HepG2 (cell line): ENCODE data around the gene MCRS1. TPM values are rescaled to one million over a fixed set of nuclear protein-coding genes. Genes with fewer than 3 reads are reported as not detected.

Experiments
- ATAC-seq: fragments of 200-7000 bp; cut with Tn5 transposase; 3 replicates; pipeline ENCODE4 v1.9.1; 2020; ENCODE audit warnings: mild to moderate bottlenecking, moderate library complexity
- BruUV-seq: library from RNA; stranded (reverse); fragments of 400-500 nt; replicated peaks from 2 replicates; lab custom pipeline; 2021; lab: Mats Ljungman, UMichigan
- CTCF ChIA-PET: fragments of 300-600 bp; formaldehyde crosslinking; extraction: SDS; loops from one replicate; lab custom pipeline; 2021; ENCODE audit warnings: low total read pairs, inconsistent platforms, low intra/inter-chr PET ratio; lab: Yijun Ruan, JAX
- POLR2A ChIA-PET: fragments of 350-600 bp; sonication (Branson Sonifier 250); formaldehyde crosslinking; loops from one replicate; lab custom pipeline; 2020; ENCODE audit warnings: antibody characterized with exemption, inconsistent platforms; lab: Yijun Ruan, JAX
- DNase-seq: peaks from one replicate; pipeline ENCODE4 v3.0.0-alpha.2; 2015; ENCODE audit warnings: low spot score
- FAIRE-seq: peaks from 3 replicates; lab custom pipeline; 2011; peaks lifted over from hg19 to GRCh38; lab: Jason Lieb, UNC
- H2AFZ ChIP-seq: one replicate; pipeline ENCODE4 v1.6.1; 2011; ENCODE audit warnings: low read length, inconsistent platforms
- H3K27ac ChIP-seq: fragments of 300-600 bp; 3 replicates; pipeline ENCODE4 v1.8.0; 2011; ENCODE audit warnings: mixed run types, mild to moderate bottlenecking, mixed read lengths, low read length, inconsistent platforms; ENCODE audit not compliant: insufficient read depth; ENCODE audit errors: extremely low read length
- H3K27me3 ChIP-seq, 2 experiments: fragments of 200-600 bp in 1 of 2; 2 replicates in 1 of 2; 3 replicates in 1 of 2; pipeline versions ENCODE4 v1.6.0 to v1.8.0; 2011; ENCODE audit warnings: low read length in 2 of 2, mild to moderate bottlenecking in 2 of 2, moderate library complexity in 2 of 2, inconsistent platforms in 1 of 2; ENCODE audit not compliant: insufficient read depth in 2 of 2, control insufficient read depth in 1 of 2
- H3K36me3 ChIP-seq, 2 experiments: fragments of 200-600 bp in 1 of 2; replicated peaks in 1 of 2; 2 replicates in 1 of 2; 3 replicates in 1 of 2; pipeline versions ENCODE4 v1.5.1 to v1.8.0; 2011; ENCODE audit warnings: low read length in 2 of 2, inconsistent platforms in 1 of 2; ENCODE audit not compliant: insufficient read depth in 2 of 2, control insufficient read depth in 1 of 2
- H3K4me1 ChIP-seq: 2 replicates; pipeline ENCODE4 v1.5.1; 2012; ENCODE audit warnings: low read length, inconsistent platforms; ENCODE audit not compliant: insufficient read depth
- H3K4me2 ChIP-seq: 2 replicates; pipeline ENCODE4 v1.6.0; 2011; ENCODE audit warnings: low read depth, low read length, inconsistent platforms
- H3K4me3 ChIP-seq, 3 experiments: fragments of 200-600 bp in 1 of 3; sonication (generic), shearing (Covaris generic) in 1 of 3; replicated peaks in 1 of 3; 2 replicates each; pipeline ENCODE4 v1.5.1; 2011 to 2016; ENCODE audit warnings: low read length in 3 of 3, inconsistent platforms in 2 of 3, low read depth in 2 of 3, mild to moderate bottlenecking in 2 of 3, control low read depth in 1 of 3, mixed read lengths in 1 of 3; ENCODE audit not compliant: insufficient read depth in 1 of 3
- H3K79me2 ChIP-seq: one replicate; pipeline ENCODE4 v1.6.1; 2011; ENCODE audit warnings: low read length, inconsistent platforms; ENCODE audit not compliant: insufficient read depth
- H3K9ac ChIP-seq: 2 replicates; pipeline ENCODE4 v1.6.0; 2011; ENCODE audit warnings: mild to moderate bottlenecking, low read depth, low read length, inconsistent platforms; ENCODE audit not compliant: insufficient read depth
- H3K9me3 ChIP-seq: 2 replicates; pipeline ENCODE4 v1.5.1; 2012; ENCODE audit warnings: mild to moderate bottlenecking, low read length
- H4K20me1 ChIP-seq: 2 replicates; pipeline ENCODE4 v1.6.0; 2011; ENCODE audit warnings: inconsistent platforms, mild to moderate bottlenecking, low read length, moderate library complexity; ENCODE audit not compliant: insufficient read depth
- AFF4 ChIP-seq: sonication (generic); formaldehyde crosslinking; IDR thresholded peaks from 2 replicates; pipeline ENCODE4 v1.4.0; 2020; ENCODE audit warnings: missing genetic modification reagents
- AGO1 ChIP-seq: fragments of 200-400 bp; formaldehyde crosslinking; IDR thresholded peaks from 2 replicates; pipeline ENCODE4 v1.6.1; 2017; ENCODE audit warnings: mild to moderate bottlenecking, low read depth, low read length, moderate library complexity; ENCODE audit not compliant: poor library complexity, severe bottlenecking
- BORCS8-MEF2B ChIP-seq: sonication (generic); formaldehyde crosslinking; IDR thresholded peaks from 2 replicates; pipeline ENCODE4 v1.8.0; 2022; ENCODE audit warnings: mild to moderate bottlenecking, missing genetic modification reagents
- HMG20A ChIP-seq: IDR thresholded peaks from 2 replicates; pipeline ENCODE4 v1.6.1; 2016; ENCODE audit warnings: borderline replicate concordance
- HNF1B ChIP-seq: sonication (generic); formaldehyde crosslinking; IDR thresholded peaks from 2 replicates; pipeline ENCODE4 v1.5.1; 2020; ENCODE audit warnings: mild to moderate bottlenecking, moderate library complexity, missing genetic modification reagents
- SIX1 ChIP-seq: sonication (generic); formaldehyde crosslinking; IDR thresholded peaks from 2 replicates; pipeline ENCODE4 v1.4.0; 2020; ENCODE audit warnings: missing genetic modification reagents, borderline replicate concordance
- ZNF335 ChIP-seq: sonication (generic); formaldehyde crosslinking; IDR thresholded peaks from 2 replicates; pipeline ENCODE4 v1.4.0; 2020; ENCODE audit warnings: missing genetic modification reagents
- ZSCAN20 ChIP-seq: sonication (generic); formaldehyde crosslinking; IDR thresholded peaks from 2 replicates; pipeline ENCODE4 v1.4.0; 2020; ENCODE audit warnings: missing genetic modification reagents, mild to moderate bottlenecking, borderline replicate concordance
- WGBS: methylation state at CpG from one replicate; pipeline ENCODE4 v1.1.6; 2017; ENCODE audit warnings: low lambda C conversion rate; 5-methylcytosine and 5-hydroxymethylcytosine counted together
- in situ Hi-C: cut with HindIII; loops from 2 replicates; pipeline ENCODE4 v1.10.0; 2017; ENCODE audit warnings: low pct_unique_long_range_greater_than_20kb; ENCODE audit not compliant: extremely low pct_ligation_motif_present
- intact Hi-C: fragments of 100-400 bp; cut with micrococcal nuclease; formaldehyde crosslinking; loops from one replicate; pipeline ENCODE4 v1.10.0; 2022; ENCODE audit not compliant: unreplicated experiment
- polyA plus RNA-seq, 8 experiments: library from polyadenylated mRNA; depleted of rRNA in 3 of 8; stranded (reverse) in 7 of 8; unstranded in 1 of 8; fragments of >200 nt; fragmentation: Illumina TruSeq in 4 of 8; extraction: Trizol in 4 of 8; gene quantifications; 2 replicates each; pipeline versions ENCODE4 v1.2.1 to v1.2.3, GENCODE V29; 2011 to 2016; ENCODE audit warnings: low read depth in 4 of 8, missing spikeins in 1 of 8, mixed read lengths in 1 of 8; ENCODE audit not compliant: insufficient read depth in 1 of 8
- total RNA-seq, 5 experiments: library from RNA; depleted of rRNA; stranded (reverse); fragments of >200 nt; fragmentation: Illumina TruSeq; extraction: Trizol; gene quantifications; 2 replicates each; pipeline ENCODE4 v1.2.3, GENCODE V29; 2016; ENCODE audit warnings: low read depth in 1 of 5
- TF ChIP-seq, protein P1 (sequence below): sonication (generic); formaldehyde crosslinking; conservative IDR thresholded peaks from 2 replicates; pipeline ENCODE4 v1.4.0; 2020; ENCODE audit warnings: mild to moderate bottlenecking, missing genetic modification reagents, moderate library complexity
- TF ChIP-seq, protein P2 (sequence below): sonication (generic); formaldehyde crosslinking; IDR thresholded peaks from 2 replicates; pipeline ENCODE4 v1.5.0; 2020; ENCODE audit warnings: missing genetic modification reagents

MCRS1 gene
- total and polyA plus RNA-seq, 2 of the 13 experiments (the other 11 are each of a cell fraction or from before 2014, with no cell fraction given): 51.0 to 66.3 TPM

GRCh38 chr12:49518914-49519573 is 48.9 kb downstream of the MCRS1 start:
- DNase-seq (no peak), FAIRE-seq (no peak), ATAC-seq (no peak)
- TF ChIP-seq ZSCAN20 (CRISPR knock-in tag): no peak
- no peak for TF ChIP-seq HNF1B (CRISPR knock-in tag)
- no peak for TF ChIP-seq SIX1 (CRISPR knock-in tag)
- TF ChIP-seq, protein P1, sequence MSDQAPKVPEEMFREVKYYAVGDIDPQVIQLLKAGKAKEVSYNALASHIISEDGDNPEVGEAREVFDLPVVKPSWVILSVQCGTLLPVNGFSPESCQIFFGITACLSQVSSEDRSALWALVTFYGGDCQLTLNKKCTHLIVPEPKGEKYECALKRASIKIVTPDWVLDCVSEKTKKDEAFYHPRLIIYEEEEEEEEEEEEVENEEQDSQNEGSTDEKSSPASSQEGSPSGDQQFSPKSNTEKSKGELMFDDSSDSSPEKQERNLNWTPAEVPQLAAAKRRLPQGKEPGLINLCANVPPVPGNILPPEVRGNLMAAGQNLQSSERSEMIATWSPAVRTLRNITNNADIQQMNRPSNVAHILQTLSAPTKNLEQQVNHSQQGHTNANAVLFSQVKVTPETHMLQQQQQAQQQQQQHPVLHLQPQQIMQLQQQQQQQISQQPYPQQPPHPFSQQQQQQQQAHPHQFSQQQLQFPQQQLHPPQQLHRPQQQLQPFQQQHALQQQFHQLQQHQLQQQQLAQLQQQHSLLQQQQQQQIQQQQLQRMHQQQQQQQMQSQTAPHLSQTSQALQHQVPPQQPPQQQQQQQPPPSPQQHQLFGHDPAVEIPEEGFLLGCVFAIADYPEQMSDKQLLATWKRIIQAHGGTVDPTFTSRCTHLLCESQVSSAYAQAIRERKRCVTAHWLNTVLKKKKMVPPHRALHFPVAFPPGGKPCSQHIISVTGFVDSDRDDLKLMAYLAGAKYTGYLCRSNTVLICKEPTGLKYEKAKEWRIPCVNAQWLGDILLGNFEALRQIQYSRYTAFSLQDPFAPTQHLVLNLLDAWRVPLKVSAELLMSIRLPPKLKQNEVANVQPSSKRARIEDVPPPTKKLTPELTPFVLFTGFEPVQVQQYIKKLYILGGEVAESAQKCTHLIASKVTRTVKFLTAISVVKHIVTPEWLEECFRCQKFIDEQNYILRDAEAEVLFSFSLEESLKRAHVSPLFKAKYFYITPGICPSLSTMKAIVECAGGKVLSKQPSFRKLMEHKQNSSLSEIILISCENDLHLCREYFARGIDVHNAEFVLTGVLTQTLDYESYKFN (CRISPR knock-in tag): no peak
- TF ChIP-seq ZNF335 (CRISPR knock-in tag): no peak
- TF ChIP-seq, protein P2, sequence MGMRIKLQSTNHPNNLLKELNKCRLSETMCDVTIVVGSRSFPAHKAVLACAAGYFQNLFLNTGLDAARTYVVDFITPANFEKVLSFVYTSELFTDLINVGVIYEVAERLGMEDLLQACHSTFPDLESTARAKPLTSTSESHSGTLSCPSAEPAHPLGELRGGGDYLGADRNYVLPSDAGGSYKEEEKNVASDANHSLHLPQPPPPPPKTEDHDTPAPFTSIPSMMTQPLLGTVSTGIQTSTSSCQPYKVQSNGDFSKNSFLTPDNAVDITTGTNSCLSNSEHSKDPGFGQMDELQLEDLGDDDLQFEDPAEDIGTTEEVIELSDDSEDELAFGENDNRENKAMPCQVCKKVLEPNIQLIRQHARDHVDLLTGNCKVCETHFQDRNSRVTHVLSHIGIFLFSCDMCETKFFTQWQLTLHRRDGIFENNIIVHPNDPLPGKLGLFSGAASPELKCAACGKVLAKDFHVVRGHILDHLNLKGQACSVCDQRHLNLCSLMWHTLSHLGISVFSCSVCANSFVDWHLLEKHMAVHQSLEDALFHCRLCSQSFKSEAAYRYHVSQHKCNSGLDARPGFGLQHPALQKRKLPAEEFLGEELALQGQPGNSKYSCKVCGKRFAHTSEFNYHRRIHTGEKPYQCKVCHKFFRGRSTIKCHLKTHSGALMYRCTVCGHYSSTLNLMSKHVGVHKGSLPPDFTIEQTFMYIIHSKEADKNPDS (CRISPR knock-in tag): no peak
- no peak for TF ChIP-seq HMG20A (CRISPR knock-in tag)
- TF ChIP-seq AGO1: no peak
- no peak for TF ChIP-seq BORCS8-MEF2B
- TF ChIP-seq AFF4 (CRISPR knock-in tag): no peak
- no peaks in the 10 kb centered on the region for H3K4me1 ChIP-seq
- H2AFZ ChIP-seq: no peak overlapping the region
- H3K27me3 ChIP-seq: no peaks in the 10 kb centered on the region
- POLR2A ChIA-PET: interaction anchor here (1.2 to 1.6 kb wide), 2 partner anchors 152 to 172 kb away, joined by 3 to 5 read pairs; partner anchors contain the start of gene SPATS2
- no peak overlapping the region for H3K4me2 ChIP-seq
- no peaks in the 10 kb centered on the region for H4K20me1 ChIP-seq
- H3K36me3 ChIP-seq: peaks cover 3 to 30% of the 10 kb centered on the region in 2 experiments; a peak in 4 of 5 replicates
- H3K9me3 ChIP-seq: no peaks in the 10 kb centered on the region
- no peak overlapping the region for H3K27ac ChIP-seq
- no peak overlapping the region for H3K4me3 ChIP-seq
- H3K79me2 ChIP-seq: no peaks in the 10 kb centered on the region
- CTCF ChIA-PET: no interaction called here
- intact Hi-C loops (no loop called here), in situ Hi-C loops (no loop called here)
- BruUV-seq: no TSS peak
- no peak overlapping the region for H3K9ac ChIP-seq
- WGBS: 98% methylated on average over 2 of the region's 2 CpGs
